Upper lobe of left lung (tissue), 4 donors: ENCODE results near the gene GRIK1.

Experiments
- POLR2A ChIP-seq, 4 donors: fragments of 450-650 bp; IDR thresholded peaks; one replicate each; pipeline ENCODE4 v1.5.1; 2016 to 2017; ENCODE audit warnings: antibody characterized with exemption in 4 of 4, mild to moderate bottlenecking in 2 of 4
- TF ChIP-seq, protein P1 (sequence below), 6 experiments: fragments of 450-650 bp in 4 of 6; fragments of 200-600 bp in 2 of 6; sonication (generic) in 2 of 6; IDR thresholded peaks; one replicate each; pipeline ENCODE4 v1.5.1; 2016 to 2019; ENCODE audit warnings: antibody characterized with exemption in 6 of 6

DNA sequence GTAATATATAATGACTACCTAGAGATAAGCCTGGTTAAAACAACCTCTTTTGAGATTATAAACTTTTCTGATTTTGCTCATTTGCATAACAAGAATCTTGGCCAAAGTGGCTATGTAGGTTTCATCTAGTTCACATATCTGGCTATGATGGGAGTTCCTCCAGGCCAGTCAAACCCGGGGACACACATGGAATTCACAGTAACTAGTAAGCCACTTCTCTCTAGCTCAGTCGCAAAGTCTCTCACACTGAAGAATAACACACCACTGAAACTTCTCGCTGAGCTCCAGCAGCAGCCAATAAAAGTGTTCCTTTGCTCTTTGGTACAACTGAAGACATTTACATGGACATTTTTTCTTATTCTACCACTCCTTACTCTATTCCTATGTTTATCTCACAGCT, 36.0 kb upstream of the GRIK1 start:
- TF ChIP-seq, protein P1, sequence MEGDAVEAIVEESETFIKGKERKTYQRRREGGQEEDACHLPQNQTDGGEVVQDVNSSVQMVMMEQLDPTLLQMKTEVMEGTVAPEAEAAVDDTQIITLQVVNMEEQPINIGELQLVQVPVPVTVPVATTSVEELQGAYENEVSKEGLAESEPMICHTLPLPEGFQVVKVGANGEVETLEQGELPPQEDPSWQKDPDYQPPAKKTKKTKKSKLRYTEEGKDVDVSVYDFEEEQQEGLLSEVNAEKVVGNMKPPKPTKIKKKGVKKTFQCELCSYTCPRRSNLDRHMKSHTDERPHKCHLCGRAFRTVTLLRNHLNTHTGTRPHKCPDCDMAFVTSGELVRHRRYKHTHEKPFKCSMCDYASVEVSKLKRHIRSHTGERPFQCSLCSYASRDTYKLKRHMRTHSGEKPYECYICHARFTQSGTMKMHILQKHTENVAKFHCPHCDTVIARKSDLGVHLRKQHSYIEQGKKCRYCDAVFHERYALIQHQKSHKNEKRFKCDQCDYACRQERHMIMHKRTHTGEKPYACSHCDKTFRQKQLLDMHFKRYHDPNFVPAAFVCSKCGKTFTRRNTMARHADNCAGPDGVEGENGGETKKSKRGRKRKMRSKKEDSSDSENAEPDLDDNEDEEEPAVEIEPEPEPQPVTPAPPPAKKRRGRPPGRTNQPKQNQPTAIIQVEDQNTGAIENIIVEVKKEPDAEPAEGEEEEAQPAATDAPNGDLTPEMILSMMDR (IDR thresholded peaks at IDR 0.05), result no peak
- TF ChIP-seq POLR2A (IDR thresholded peaks at IDR 0.05), result no peak
